HepG2 (cell line): Measurements from ENCODE around the gene CCDC201. TPM values are rescaled to one million over a fixed set of nuclear protein-coding genes. Genes with fewer than 3 reads are reported as not detected.

Experiments used
- ATF1 ChIP-seq: IDR thresholded peaks from 2 replicates; pipeline ENCODE4 v1.6.1; 2016; ENCODE audit warnings: mild to moderate bottlenecking, control low read depth
- FOSL2 ChIP-seq: sonication (generic); formaldehyde crosslinking; IDR thresholded peaks from 2 replicates; pipeline ENCODE4 v1.4.0; 2020; ENCODE audit warnings: missing genetic modification reagents
- GLI4 ChIP-seq: sonication (generic); formaldehyde crosslinking; IDR thresholded peaks from 2 replicates; pipeline ENCODE4 v1.5.1; 2020; ENCODE audit warnings: missing genetic modification reagents, mild to moderate bottlenecking, moderate library complexity, borderline replicate concordance
- IRF9 ChIP-seq: sonication (generic); formaldehyde crosslinking; IDR thresholded peaks from 2 replicates; pipeline ENCODE4 v1.8.0; 2022; ENCODE audit warnings: missing genetic modification reagents, mild to moderate bottlenecking, borderline replicate concordance
- MAF1 ChIP-seq: sonication (generic); formaldehyde crosslinking; IDR thresholded peaks from 2 replicates; pipeline ENCODE4 v1.5.0; 2020; ENCODE audit warnings: missing genetic modification reagents, borderline replicate concordance
- MBD4 ChIP-seq: IDR thresholded peaks from 2 replicates; pipeline ENCODE4 v1.6.1; 2012; ENCODE audit warnings: low read length, inconsistent platforms, borderline replicate concordance
- MED8 ChIP-seq: sonication (generic); formaldehyde crosslinking; IDR thresholded peaks from 2 replicates; pipeline ENCODE4 v1.8.1; 2023; ENCODE audit warnings: mild to moderate bottlenecking, missing genetic modification reagents; ENCODE audit not compliant: insufficient replicate concordance
- PPARG ChIP-seq: conservative IDR thresholded peaks from 2 replicates; pipeline ENCODE4 v1.6.1; 2016; ENCODE audit warnings: missing biosample characterization, missing genetic modification reagents
- RFX1 ChIP-seq: fragments of 450-650 bp; IDR thresholded peaks from 2 replicates; pipeline ENCODE4 v1.6.1; 2017
- SP140L ChIP-seq: sonication (generic); formaldehyde crosslinking; IDR thresholded peaks from 2 replicates; pipeline ENCODE4 v1.4.0; 2020; ENCODE audit warnings: missing genetic modification reagents, borderline replicate concordance
- TEAD3 ChIP-seq: optimal IDR thresholded peaks from 2 replicates; pipeline ENCODE3; 2016; ENCODE audit warnings: borderline replicate concordance
- XRCC5 ChIP-seq: fragments of 200-400 bp; formaldehyde crosslinking; optimal IDR thresholded peaks from 2 replicates; pipeline ENCODE3; 2017; ENCODE audit warnings: mild to moderate bottlenecking, low read length
- ZFP91 ChIP-seq: sonication (generic); formaldehyde crosslinking; IDR thresholded peaks from 2 replicates; pipeline ENCODE4 v1.9.0; 2022; ENCODE audit warnings: missing genetic modification reagents, mild to moderate bottlenecking, borderline replicate concordance
- ZIK1 ChIP-seq: sonication (generic); formaldehyde crosslinking; IDR thresholded peaks from 2 replicates; pipeline ENCODE4 v1.5.0; 2020; ENCODE audit warnings: mild to moderate bottlenecking, low read depth, missing genetic modification reagents, borderline replicate concordance
- ZNF12 ChIP-seq: sonication (generic); formaldehyde crosslinking; IDR thresholded peaks from 2 replicates; pipeline ENCODE4 v1.5.0; 2020; ENCODE audit warnings: missing genetic modification reagents
- ZNF205 ChIP-seq: IDR thresholded peaks from 2 replicates; pipeline ENCODE4 v1.6.1; 2018; ENCODE audit warnings: missing biosample characterization, missing genetic modification reagents
- ZNF30 ChIP-seq: sonication (generic); formaldehyde crosslinking; IDR thresholded peaks from 2 replicates; pipeline ENCODE4 v1.5.0; 2020; ENCODE audit warnings: mild to moderate bottlenecking, missing genetic modification reagents
- ZNF331 ChIP-seq: sonication (generic); formaldehyde crosslinking; IDR thresholded peaks from 2 replicates; pipeline ENCODE4 v1.4.0; 2020; ENCODE audit warnings: missing genetic modification reagents
- ZNF335 ChIP-seq: sonication (generic); formaldehyde crosslinking; IDR thresholded peaks from 2 replicates; pipeline ENCODE4 v1.4.0; 2020; ENCODE audit warnings: missing genetic modification reagents
- ZNF451 ChIP-seq: sonication (generic); formaldehyde crosslinking; IDR thresholded peaks from 2 replicates; pipeline ENCODE4 v1.5.0; 2020; ENCODE audit warnings: mild to moderate bottlenecking, missing genetic modification reagents
- ZNF614 ChIP-seq: IDR thresholded peaks from 2 replicates; pipeline ENCODE4 v1.6.1; 2018; ENCODE audit warnings: missing biosample characterization, missing genetic modification reagents, inconsistent platforms, borderline replicate concordance
- ZNF761 ChIP-seq: sonication (generic); formaldehyde crosslinking; conservative IDR thresholded peaks from 2 replicates; pipeline ENCODE4 v1.4.0; 2020; ENCODE audit warnings: mild to moderate bottlenecking, missing genetic modification reagents
- ZNF781 ChIP-seq: sonication (generic); formaldehyde crosslinking; IDR thresholded peaks from 2 replicates; pipeline ENCODE4 v1.5.1; 2020; ENCODE audit warnings: borderline replicate concordance, mild to moderate bottlenecking, missing genetic modification reagents; ENCODE audit errors: not compliant biosample characterization
- polyA plus RNA-seq, 8 experiments: library from polyadenylated mRNA; depleted of rRNA in 3 of 8; stranded (reverse) in 7 of 8; unstranded in 1 of 8; fragments of >200 nt; fragmentation: Illumina TruSeq in 4 of 8; extraction: Trizol in 4 of 8; gene quantifications; 2 replicates each; pipeline versions ENCODE4 v1.2.1 to v1.2.3, GENCODE V29; 2011 to 2016; ENCODE audit warnings: low read depth in 4 of 8, missing spikeins in 1 of 8, mixed read lengths in 1 of 8; ENCODE audit not compliant: insufficient read depth in 1 of 8
- total RNA-seq, 5 experiments: library from RNA; depleted of rRNA; stranded (reverse); fragments of >200 nt; fragmentation: Illumina TruSeq; extraction: Trizol; gene quantifications; 2 replicates each; pipeline ENCODE4 v1.2.3, GENCODE V29; 2016; ENCODE audit warnings: low read depth in 1 of 5
- TF ChIP-seq, protein P1 (sequence below): sonication (generic); formaldehyde crosslinking; IDR thresholded peaks from 2 replicates; pipeline ENCODE4 v1.9.0; 2021; ENCODE audit warnings: missing genetic modification reagents, borderline replicate concordance
- TF ChIP-seq, protein P2 (sequence below): sonication (generic); formaldehyde crosslinking; IDR thresholded peaks from 2 replicates; pipeline ENCODE4 v1.4.0; 2020; ENCODE audit warnings: missing genetic modification reagents

CCDC201 gene
- total and polyA plus RNA-seq, 2 of the 13 experiments (the other 11 are each of a cell fraction or from before 2014, with no cell fraction given) = 0.92 TPM; not detected in 1

DNA sequence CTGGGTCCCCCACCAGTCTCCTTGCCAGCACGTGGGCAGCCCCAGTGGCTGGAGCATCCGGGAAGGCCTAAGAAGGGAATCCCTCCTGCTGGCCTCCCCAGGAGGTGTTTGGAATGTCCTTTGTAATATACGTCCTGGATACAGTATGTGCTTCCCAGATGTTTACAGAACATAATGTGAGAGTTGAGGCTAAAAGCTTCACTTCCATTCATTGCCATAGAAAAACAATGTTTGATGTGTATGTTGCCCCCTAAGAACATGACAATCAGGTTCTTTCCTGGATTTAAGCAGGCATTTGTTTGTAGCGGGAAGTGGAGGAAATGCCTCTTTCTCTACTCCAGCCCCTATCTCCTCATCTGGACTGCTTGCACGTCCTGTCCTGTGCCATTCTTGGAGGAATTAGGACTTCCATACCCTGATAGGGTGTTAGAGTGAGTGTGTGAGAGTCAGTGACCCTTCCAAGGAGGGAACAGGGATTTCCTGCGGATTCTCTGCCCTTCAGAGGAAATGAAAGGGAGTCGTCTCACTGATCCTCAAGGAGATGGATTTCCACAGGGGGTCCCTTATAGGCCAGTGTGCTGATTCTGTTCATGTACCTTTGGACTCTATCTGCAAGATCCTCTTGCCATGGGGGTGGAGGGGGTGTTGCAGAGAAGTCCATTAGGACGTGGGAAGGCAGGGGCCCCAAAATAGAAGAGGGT is 16.6 kb upstream of the CCDC201 start (continued):
- TF ChIP-seq, protein P1, sequence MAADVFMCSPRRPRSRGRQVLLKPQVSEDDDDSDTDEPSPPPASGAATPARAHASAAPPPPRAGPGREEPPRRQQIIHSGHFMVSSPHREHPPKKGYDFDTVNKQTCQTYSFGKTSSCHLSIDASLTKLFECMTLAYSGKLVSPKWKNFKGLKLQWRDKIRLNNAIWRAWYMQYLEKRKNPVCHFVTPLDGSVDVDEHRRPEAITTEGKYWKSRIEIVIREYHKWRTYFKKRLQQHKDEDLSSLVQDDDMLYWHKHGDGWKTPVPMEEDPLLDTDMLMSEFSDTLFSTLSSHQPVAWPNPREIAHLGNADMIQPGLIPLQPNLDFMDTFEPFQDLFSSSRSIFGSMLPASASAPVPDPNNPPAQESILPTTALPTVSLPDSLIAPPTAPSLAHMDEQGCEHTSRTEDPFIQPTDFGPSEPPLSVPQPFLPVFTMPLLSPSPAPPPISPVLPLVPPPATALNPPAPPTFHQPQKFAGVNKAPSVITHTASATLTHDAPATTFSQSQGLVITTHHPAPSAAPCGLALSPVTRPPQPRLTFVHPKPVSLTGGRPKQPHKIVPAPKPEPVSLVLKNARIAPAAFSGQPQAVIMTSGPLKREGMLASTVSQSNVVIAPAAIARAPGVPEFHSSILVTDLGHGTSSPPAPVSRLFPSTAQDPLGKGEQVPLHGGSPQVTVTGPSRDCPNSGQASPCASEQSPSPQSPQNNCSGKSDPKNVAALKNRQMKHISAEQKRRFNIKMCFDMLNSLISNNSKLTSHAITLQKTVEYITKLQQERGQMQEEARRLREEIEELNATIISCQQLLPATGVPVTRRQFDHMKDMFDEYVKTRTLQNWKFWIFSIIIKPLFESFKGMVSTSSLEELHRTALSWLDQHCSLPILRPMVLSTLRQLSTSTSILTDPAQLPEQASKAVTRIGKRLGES (CRISPR knock-in tag) = no peak
- TF ChIP-seq ZFP91 (CRISPR knock-in tag) (no peak; the same call in 1 of the 2 replicates), RFX1 (no peak), ZNF335 (no peak; the same call in 1 of the 2 replicates), ZNF205 (CRISPR knock-in tag) (0 out of 2 replicates have a peak, but pooled peaks have one; percentile 9), MBD4 (no peak), PPARG (CRISPR knock-in tag) (peak; percentile 46; the same call in 1 of the 2 replicates), MAF1 (no peak), GLI4 (CRISPR knock-in tag) (no peak), ZNF12 (CRISPR knock-in tag) (no peak; the same call in 1 of the 2 replicates), FOSL2 (no peak), TEAD3 (no peak), ZNF761 (CRISPR knock-in tag) (no peak), ZNF781 (CRISPR knock-in tag) (no peak), ZNF331 (no peak), ZNF451 (CRISPR knock-in tag) (peak; percentile 30; the same call in 1 of the 2 replicates), IRF9 (CRISPR knock-in tag) (no peak), XRCC5 (no peak), ATF1 (CRISPR knock-in tag) (no peak), MED8 (CRISPR knock-in tag) (no peak), ZNF30 (CRISPR knock-in tag) (no peak), ZIK1 (CRISPR knock-in tag) (peak; percentile 44), ZNF614 (CRISPR knock-in tag) (no peak), SP140L (CRISPR knock-in tag) (no peak)
- TF ChIP-seq, protein P2, sequence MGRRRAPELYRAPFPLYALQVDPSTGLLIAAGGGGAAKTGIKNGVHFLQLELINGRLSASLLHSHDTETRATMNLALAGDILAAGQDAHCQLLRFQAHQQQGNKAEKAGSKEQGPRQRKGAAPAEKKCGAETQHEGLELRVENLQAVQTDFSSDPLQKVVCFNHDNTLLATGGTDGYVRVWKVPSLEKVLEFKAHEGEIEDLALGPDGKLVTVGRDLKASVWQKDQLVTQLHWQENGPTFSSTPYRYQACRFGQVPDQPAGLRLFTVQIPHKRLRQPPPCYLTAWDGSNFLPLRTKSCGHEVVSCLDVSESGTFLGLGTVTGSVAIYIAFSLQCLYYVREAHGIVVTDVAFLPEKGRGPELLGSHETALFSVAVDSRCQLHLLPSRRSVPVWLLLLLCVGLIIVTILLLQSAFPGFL = no peak
